ENCODE results near the gene ATP1A4. TPM values are rescaled to one million over a fixed set of nuclear protein-coding genes. Genes with fewer than 3 reads are reported as not detected.

The ATP1A4 gene
- total and polyA plus RNA-seq, 9 of the 15 experiments (the other 6 are each of a cell fraction or from before 2014, with no cell fraction given): 0.07 TPM; not detected in 8

GRCh38 chr1:160168016-160168415 is 16.6 kb downstream of the ATP1A4 start:
- Histone ChIP-seq H3K9me1 (ENCODE audit: control insufficient read depth, insufficient read depth, low read length) (no peaks in the 10 kb centered on the region), H3K9ac (ENCODE audit: insufficient read depth in 1 of 2, low read depth in 2 of 2, low read length in 2 of 2) (no peak overlapping the region), H2AFZ (ENCODE audit: low read depth, low read length) (no peak overlapping the region), H3K36me3 (ENCODE audit: control insufficient read depth, insufficient read depth, low read length) (no peaks in the 10 kb centered on the region), H3K79me2 (ENCODE audit: control insufficient read depth, insufficient read depth, low read length) (no peaks in the 10 kb centered on the region), H3K27me3 (ENCODE audit: control insufficient read depth in 2 of 2, insufficient read depth in 2 of 2, low read length in 2 of 2) (peaks cover 37 to 79% of the 10 kb centered on the region in 2 experiments), H4K20me1 (replicated peaks; ENCODE audit: control insufficient read depth, insufficient read depth, low read length) (no peaks in the 10 kb centered on the region), H3K9me3 (replicated peaks; ENCODE audit: control insufficient read depth, insufficient read depth, low read depth, low read length) (no peaks in the 10 kb centered on the region), H3K4me2 (ENCODE audit: insufficient read depth, low read length) (no peak overlapping the region), H3K4me1 (replicated peaks in 1 of 2; ENCODE audit: control insufficient read depth in 2 of 2, insufficient read depth in 2 of 2, low read length in 2 of 2) (peaks cover 0 to 9% of the 10 kb centered on the region in 2 experiments; a peak in 3 of 5 replicates), H3K4me3 (no peak overlapping the region), H3K27ac (ENCODE audit: extremely low read depth, low read depth, low read length) (no peak overlapping the region)
- ChIA-PET POLR2A (interaction anchor here (1.1 kb wide), 1 partner anchor 94 kb away, joined by 3 read pairs; the partner anchor contains the start of gene DCAF8), CTCF (ENCODE audit: low intra/inter-chr PET ratio) (no interaction called here)
- intact Hi-C loops (cut with micrococcal nuclease): no loop called here
- no TSS peak for BruUV-seq (replicated peaks)
- WGBS (ENCODE audit: insufficient coverage, low coverage, missing lambda C conversion rate): 2% methylated on average over 5 of the region's 5 CpGs
- ATAC-seq: no peak
- no peak for DNase-seq (ENCODE audit: extremely low read depth in 1 of 4, low spot score in 3 of 4)
- TF ChIP-seq, protein P1, sequence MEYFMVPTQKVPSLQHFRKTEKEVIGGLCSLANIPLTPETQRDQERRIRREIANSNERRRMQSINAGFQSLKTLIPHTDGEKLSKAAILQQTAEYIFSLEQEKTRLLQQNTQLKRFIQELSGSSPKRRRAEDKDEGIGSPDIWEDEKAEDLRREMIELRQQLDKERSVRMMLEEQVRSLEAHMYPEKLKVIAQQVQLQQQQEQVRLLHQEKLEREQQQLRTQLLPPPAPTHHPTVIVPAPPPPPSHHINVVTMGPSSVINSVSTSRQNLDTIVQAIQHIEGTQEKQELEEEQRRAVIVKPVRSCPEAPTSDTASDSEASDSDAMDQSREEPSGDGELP (CRISPR knock-in tag; IDR thresholded peaks at IDR 0.05; ENCODE audit: borderline replicate concordance): no peak
- TF ChIP-seq, protein P2, sequence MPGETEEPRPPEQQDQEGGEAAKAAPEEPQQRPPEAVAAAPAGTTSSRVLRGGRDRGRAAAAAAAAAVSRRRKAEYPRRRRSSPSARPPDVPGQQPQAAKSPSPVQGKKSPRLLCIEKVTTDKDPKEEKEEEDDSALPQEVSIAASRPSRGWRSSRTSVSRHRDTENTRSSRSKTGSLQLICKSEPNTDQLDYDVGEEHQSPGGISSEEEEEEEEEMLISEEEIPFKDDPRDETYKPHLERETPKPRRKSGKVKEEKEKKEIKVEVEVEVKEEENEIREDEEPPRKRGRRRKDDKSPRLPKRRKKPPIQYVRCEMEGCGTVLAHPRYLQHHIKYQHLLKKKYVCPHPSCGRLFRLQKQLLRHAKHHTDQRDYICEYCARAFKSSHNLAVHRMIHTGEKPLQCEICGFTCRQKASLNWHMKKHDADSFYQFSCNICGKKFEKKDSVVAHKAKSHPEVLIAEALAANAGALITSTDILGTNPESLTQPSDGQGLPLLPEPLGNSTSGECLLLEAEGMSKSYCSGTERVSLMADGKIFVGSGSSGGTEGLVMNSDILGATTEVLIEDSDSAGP (CRISPR knock-in tag; IDR thresholded peaks at IDR 0.05): no peak
- peak; percentile 55 for TF ChIP-seq NFIC (IDR thresholded peaks at IDR 0.05)
- no peak for TF ChIP-seq JUND (IDR thresholded peaks at IDR 0.05; ENCODE audit: borderline replicate concordance, low read depth, low read length)
- no peak for TF ChIP-seq JUND (tag; IDR thresholded peaks at IDR 0.05; ENCODE audit: borderline replicate concordance, low read depth, low read length)
- no peak for FAIRE-seq
- in situ Hi-C loops (cut with MboI): no loop called here

Measured in K562 (cell line).